HG03432 (cell line): ENCODE results near the gene P3H2.
"Not testable (repeated sequence)": the region's sequence is repeated elsewhere in the genome, so short reads cannot be mapped to it uniquely, and the experiment has no call there.

Experiments
- ATAC-seq: cut with Tn5 transposase; IDR thresholded peaks from one replicate; pipeline ENCODE4 v1.9.1; 2021; ENCODE audit warnings: mild to moderate bottlenecking, moderate library complexity; ENCODE audit not compliant: unreplicated experiment

Gene P3H2

DNA sequence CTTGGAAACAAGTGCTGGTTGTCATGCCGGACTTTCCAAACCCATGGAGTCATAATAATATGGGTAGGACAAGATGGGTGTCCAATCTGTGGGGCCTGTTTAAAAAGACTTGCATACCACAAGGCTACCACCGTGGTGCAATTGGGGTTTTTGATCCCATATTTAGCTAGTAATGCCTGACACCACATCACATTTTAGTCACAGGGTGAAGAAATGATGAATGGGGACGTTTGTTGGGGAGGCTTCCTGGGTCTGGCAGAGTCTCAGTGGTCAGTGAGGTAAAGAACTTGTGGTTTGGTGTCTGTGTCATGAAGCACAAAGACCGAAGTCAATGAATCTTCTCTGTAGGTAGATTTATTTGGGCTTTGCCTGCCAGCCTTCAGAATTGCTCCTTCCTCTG is 31.0 kb downstream of the P3H2 start:
- ATAC-seq = peak; percentile 79

DNA sequence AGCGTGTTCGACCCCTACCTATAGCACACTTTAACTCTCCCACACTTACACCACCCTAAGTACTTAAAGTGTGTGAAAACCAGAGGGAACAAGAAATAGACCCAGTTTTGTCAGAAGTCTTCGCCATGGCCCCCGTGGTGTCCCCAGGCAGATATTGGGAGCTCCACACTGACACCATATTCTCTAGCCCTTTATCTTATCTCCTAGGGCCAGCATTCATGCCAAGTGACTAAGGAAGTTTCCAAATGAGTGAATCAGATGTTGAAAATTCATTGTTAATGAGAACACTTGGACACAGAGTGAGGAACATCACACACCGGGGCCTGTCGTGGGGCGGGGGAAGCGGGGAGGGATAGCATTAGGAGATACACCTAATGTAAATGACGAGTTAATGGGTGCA is 31.8 kb downstream of the P3H2 start:
- no peak for ATAC-seq

DNA sequence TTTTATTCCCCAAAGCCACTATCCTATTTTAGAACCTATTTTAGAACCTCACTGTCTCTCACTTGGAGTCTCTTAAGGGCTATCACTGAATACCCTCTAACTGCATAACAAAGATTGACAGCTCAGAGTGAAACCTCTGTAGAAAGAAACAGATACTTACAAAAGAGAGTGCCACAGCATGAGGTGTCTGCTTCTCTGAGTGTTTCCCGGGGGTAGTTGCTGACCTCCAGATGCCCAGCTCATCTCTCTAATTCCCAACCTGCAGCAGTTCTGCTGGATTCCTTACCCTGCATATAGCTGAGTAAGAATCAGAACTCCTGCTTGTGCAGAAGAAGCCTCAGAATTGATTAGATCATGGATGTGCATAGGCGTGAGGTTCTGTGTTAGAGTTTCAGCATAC is 34.5 kb downstream of the P3H2 start:
- ATAC-seq = peak; percentile 74

DNA sequence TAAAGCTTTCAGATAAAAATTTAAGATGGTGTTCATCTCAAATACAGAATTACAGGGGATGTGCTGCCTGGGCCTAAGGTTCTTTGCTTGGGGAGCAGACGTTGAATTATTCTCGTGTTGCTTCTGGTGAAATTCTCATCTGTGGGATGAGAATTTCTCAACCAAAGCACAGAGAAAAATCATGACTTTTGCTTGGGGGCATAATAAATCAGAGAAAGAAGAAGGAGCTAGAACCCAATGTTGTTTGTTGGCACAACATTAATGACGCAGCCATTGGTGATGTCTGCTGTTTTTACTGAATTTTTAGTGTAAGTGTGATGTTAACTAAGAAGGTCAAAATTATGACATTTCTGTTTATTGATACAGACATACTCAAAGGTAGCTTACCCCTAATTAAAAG is 35.7 kb downstream of the P3H2 start:
- ATAC-seq = no peak

DNA sequence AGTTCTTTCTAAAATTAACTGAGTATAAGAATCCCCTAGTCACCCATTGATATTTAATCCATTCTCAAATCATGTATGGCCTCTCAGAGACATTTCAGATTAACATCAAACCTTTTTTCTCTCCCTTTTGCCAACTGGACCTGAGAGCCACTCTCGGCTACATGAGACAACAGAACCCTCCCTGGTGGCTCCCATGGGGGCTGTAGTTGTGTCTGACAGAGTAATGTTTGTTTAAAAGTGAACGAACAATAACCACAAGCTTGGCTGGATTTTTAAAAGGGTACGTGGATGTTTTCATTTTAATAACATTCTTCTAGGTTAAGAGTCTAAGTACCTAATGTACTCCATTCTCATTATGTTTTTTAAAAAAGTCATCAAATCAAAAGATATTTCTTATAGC is 37.1 kb downstream of the P3H2 start:
- ATAC-seq = no peak

DNA sequence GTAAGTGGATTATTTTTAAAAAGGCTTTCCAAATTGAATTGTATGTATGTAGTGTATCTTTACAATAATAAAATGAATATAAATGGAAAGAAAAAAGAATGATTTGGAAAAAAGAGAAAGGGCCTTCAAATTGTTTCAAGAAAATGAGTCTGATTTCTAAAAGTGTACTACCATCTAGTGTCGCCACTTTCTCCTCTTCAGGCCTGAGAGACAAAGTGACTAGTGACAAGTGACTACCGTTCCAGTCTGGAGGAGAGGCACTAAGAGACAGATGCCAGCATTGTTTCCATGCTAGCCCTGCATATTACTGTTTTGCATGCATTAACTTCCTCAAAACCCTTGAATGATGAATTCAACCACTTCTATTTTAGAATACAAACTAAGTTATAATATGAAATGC is 39.3 kb downstream of the P3H2 start:
- no peak for ATAC-seq

DNA sequence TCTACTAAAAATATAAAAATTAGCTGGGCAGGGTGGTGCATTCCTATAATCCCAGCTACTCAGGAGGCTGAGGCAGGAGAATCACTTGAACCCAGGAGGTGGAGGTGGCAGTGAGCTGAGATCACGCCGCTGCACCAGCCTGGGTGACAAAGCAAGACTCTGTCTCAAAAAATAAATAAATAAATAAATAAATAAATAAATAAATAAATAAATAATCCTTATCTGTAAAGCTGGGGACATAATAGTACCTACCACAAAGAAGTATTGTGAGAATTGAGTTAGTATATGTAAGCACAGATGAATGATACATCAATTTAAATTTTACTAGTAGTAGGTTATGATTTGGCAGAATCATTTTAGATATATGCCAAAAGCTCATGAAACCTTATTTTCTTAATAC is 41.5 kb downstream of the P3H2 start:
- not testable (repeated sequence) for ATAC-seq

DNA sequence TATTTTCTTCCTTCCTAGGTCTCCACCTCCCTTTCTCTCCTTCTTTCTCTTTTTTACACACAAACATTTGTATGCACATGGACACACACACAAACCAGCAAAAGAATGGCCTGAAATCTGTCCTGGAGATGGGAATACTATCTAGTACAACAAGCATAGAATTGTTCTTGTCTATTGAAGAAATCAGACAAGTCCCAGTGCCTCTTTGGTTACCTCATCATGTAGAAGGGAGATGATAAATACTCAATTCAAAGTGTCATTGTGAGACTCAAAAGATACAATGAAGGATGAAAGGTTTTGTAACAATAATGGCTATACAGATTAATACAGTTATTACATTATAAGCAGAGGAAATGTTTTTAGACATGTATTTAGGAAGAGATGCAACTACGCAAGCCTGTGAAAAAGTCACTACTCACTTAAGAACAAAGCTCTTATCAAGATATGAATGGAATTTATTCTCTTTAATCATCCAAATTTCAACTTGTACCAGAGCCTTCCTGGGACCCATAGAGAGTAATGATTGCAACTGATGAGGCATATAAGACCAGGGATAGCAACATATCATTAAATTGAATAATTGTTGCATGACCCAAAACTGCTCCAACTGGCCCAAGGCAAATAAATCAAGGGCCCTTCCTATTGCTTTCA is 43.2 kb downstream of the P3H2 start:
- ATAC-seq = no peak

DNA sequence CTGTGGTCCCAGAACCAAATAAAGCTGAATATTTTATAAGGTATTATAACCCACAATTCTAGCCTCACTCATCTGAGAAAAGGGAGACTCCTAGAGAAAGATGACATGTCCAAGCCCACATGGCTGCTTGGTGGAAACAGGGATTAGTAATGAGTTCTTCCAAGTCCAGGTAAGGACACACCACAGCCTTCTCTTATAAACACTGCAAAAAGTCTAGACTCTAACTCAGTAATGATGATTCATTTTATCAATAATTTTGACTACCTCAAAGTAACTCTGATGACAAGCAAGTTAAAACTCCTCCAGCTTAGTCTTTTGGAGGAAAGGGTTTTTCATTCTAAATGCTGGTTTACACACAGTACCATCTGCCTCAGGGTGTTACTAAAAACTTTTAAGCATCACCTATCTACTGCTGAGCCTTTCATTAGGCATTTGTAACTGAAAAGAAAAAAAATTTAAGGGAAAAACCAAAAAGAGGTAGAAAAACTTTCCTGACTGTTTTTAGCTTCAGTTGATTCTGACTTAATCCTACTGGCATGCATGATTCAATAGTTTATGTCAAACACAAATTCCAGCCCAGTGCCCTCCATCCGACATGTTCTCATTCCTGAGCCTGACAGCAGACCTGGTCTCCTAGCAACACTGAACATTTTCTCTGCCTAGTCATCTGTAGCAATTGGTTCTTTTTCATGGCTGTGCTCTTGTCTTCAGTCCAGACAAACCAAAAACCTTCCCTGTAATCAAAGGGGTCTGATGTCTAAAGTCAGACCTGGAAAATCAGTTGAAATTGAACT is 43.9 kb downstream of the P3H2 start:
- ATAC-seq = no peak

DNA sequence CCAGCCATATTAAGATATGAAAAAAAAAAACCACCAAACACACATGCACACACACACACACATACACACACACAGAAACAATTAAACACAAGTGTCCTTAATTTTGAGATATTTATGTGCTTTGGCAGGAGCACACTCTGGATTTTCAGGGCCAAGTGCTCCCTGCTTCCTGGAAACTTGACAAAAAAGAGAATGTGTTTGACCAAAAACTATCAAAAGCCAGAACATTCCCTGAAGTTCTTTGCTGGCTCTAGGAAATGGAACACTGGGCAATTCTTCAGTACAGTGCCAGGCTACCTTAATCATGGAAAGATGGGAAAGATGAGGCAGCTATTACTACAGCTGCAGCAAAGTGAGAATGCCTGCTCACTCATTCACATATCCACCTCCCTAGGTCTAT is 44.6 kb downstream of the P3H2 start:
- ATAC-seq = no peak

DNA sequence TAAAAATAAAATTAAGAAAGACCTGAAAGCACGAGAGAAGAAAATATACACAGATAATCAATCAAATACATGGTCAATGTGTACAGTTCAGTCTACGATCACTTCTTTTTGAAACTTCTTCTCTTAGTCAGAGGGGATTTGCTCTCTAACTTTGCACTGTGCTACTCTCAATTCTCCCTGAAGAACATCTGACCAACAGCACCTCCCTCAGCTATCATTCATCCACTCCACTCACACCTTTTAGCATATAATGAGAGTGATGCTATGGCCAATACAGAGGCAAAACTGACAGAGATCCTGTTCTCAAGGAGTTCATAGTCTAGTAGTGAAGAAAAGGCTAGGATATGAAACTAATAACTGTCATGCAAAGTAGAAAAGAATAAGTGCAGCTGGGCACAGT is 45.9 kb downstream of the P3H2 start:
- ATAC-seq = no peak

DNA sequence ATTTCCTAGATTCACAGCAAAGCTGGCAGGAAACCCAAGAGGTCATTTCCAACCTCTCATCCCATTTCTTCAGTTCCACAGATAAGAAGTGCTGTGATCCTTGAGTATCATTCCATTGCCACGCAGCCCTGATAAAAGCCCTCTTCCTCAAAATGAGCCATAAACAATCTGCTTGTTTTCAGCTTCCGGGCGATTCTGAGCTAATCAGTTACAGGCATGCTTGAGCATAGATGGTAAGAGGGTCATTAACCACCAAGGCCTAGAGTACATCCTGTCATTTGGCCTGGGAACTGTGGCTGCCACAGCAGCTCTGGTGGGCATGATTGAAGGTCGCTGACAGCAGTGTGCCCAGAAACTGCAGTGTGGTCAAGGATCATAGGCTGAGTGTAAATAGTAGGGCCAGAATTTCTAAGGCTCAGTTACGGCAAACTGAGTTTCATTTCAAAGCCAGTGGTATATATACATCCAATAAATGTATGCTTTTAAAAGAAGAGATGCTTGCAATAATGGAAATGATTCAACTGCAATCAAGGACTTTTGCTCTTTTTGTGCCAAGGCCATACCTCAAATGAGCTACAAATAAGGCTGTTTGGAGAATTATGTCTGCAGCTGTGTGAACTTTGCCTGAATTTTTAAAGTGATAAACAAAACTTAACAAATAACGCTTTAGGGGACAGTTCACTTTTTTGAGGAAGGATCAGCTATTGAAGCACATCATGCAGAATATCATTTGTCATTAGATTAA is 47.3 kb downstream of the P3H2 start:
- ATAC-seq = peak; percentile 65

DNA sequence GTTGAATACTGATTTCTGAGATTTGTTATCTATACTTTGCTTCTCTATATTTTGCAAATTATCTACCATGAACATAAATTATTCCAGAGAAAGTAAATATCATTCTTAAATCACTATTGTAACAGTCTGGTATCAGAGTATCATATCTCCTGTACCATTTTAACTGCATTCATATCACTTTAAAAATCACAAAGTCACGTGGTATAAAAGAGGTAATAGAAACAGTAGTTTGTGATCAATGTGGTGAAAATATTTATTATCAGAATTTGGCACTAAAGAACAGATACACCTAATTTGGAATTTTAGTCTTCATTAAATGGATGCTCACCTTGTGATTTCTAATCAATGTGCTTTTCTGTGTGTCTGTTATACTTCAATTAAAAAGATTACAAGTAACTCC is 47.8 kb downstream of the P3H2 start:
- ATAC-seq = no peak

DNA sequence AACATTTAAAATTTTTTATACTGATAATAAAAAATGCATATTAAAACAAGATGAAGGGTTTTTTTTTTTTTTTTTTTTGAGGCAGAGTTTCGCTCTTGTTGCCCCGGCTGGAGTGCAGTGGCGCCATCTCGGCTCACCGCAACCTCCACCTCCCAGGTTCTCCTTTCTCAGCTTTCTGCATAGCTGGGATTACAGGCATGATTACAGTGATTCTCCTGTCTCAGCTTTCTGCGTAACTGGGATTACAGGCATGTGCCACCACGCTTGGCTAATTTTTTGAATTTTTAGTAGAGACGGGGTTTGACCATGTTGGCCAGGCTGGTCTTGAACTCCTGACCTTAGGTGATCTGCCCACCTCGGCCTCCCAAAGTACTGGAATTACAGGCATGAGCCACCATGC is 48.8 kb downstream of the P3H2 start:
- not testable (repeated sequence) for ATAC-seq

DNA sequence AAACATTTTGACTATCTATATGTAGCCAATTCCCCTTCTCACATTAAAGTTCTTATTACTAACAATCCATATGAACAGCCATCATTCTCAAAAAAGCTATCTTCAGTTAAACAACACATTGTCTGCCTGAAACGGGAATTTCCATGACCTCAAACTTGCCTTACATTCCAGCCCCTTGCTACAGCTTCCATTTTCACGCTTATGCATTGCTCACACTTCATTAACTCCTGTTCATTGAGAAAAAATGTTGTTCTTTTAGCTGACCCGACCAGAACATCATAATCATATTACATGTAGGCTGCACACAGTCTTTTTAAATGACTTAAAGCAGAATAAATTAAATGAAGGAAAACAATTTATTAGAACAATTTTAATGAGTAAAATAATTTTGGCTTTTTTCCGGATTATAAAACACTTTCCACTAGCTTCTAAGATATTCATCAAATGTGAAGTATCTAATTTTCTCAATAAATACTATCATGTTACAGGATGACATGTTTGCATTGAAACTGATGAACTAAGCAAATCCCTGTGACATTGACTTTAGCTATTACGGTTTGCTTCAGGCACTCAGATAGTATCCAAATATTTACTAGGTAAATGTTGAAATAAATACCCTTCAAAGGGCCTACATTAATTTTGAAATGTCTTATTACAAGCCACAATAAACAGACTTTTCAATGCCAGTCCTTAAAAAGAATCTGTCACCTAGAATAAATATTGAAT is 49.9 kb downstream of the P3H2 start:
- no peak for ATAC-seq

DNA sequence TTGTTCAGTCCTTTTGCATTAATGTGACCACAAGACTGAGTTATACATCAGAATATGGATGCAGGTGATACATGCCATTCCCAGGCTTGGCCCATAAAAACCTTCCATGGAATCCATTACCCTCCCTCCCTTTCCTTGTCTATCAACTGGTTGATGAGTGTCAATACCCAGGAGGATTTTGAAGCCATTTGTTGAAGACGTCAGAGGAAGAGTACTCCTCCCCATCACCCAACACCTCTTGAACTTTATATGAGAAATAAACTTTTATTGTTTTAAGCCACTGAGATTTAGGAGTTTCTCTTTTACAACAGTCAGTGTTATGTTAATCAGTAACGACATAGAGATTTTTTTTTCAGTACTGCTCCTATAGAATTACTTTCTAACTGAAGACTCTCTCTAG is 55.5 kb downstream of the P3H2 start:
- no peak for ATAC-seq

DNA sequence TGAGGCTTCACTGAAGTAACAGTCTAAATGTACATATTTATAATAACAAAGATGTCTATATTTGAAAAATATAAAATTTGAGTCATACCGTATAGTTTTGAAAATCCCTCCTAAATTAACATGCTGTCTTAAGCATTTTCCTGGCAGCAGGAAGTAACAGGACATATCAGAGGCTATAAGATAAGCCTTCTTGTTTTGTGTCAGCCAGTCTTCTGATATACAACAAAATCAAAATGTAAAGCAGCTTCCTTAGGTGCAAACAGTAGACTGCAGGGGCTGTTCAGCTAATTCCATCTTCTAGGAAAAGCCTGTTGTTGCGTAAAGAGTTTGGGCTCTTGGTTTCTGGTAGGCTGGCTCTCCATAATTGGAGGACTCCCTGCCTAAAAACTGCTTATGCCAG is 56.0 kb downstream of the P3H2 start:
- no peak for ATAC-seq

DNA sequence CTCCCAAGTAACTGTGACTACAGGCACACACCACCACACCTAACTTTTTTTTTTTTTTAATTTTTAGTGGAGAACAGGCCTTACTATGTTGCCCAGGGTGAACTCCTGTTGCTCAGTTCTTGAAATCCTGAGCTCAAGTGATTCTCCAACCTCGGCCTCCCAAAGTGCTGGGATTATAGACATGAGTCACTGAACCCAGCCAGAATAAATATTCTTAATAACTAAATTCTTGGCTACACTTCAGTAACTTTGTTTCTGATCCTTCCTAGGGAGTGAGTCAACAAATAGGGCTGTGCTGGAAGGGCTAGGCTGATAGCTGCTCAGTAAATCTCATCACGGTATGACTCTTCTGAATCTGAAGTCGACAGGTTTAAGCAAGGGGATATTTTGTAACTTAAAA is 56.6 kb downstream of the P3H2 start:
- no peak for ATAC-seq

DNA sequence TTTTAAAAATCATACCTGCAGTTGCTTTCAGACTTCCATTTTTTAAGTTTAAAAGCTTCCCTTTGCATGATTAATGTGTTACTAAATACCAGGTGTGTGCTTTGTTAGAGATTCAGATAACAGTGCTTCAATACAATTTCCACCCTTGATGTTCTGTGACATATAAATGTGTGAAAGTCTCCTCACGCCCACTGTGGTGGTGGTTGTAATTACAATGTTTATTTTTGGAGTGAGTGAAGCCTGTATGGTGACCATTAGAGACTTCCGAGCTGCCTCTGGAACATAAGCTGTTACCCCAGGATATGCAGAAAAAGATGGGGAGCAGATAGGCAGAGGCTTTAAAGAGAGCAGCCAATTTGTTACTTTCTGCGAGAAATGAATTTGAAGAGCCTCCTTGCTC is 57.2 kb downstream of the P3H2 start:
- ATAC-seq = no peak

DNA sequence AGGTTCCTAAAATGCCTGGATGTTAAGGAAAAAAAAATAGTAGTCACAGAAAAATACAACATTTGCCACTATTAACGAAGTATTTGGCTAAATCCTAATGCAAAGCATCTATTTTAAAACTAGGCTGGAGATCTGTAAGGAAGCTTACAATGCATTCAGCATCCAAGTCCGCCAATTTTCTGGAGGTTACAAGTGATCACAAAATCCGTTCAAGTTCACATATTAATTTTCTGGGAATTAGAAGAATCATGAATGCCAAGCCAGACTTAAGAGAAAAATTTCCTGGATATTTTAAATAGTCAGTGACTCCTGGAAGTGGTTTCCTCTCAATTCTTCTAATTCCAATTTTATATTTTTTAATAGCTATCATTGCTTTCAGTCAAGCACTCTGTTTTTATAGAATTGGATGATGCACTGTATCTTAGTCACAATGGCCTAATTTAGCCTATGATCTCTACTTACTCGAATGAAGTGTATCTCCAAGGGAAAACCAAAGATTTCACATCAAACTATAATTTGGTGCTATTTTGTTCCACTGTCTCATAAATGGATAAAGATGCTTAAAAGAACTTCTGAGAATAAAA is 60.4 kb downstream of the P3H2 start:
- ATAC-seq = no peak

DNA sequence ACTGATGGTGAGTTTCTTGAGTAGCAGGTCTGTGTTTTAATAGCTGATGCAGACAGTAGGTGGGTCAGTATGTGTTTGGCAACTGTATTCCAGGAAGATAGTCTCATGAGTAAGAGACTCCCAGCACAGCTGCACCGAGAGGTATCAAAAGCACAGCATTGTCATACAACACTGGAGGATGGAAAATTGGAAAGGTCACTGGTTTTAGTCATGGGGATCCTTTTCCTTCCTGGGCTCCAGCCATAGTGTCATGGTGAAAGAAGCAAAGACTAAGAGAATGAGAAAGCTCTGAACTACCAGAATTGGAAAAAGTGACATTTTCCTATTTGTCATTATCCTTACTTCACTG is 61.5 kb downstream of the P3H2 start:
- ATAC-seq = no peak
